ENCODE results near the gene NLGN4X. TPM values are rescaled to one million over a fixed set of nuclear protein-coding genes. Genes with fewer than 3 reads are reported as not detected.

Gene NLGN4X
- polyA plus RNA-seq, 2 donors, result 0.06 to 0.21 TPM

DNA sequence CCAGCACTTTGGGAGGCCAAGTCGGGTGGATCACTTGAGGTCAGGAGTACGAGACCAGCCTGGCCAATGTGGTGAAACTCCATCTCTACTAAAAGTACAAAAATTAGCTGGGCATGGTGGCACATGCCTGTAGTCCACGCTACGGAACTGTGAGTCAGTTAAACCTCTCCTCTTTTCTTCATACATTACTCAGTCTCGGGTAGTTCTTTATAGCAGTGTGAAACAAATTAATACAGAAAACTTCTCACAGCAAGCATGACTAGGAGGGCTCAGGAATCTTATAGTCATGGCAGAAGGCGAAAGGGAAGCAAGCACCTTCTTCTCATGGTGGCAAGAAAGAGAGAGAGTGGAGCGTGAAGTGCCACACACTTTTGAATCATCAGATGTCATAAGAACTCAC lies 358.9 kb downstream of the NLGN4X start:
- H3K4me1 ChIP-seq (ENCODE audit: control insufficient read depth in 2 of 2, insufficient read depth in 2 of 2, low read length in 1 of 2), result no peaks in the 10 kb centered on the region
- WGBS, 2 donors, result 75 to 82% methylated on average over 7 of the region's 7 CpGs
- H3K27me3 ChIP-seq (ENCODE audit: control insufficient read depth in 1 of 2, insufficient read depth in 2 of 2, low read length in 2 of 2), result no peaks in the 10 kb centered on the region
- no peaks in the 10 kb centered on the region for H3K9me3 ChIP-seq (ENCODE audit: control insufficient read depth in 2 of 2, insufficient read depth in 1 of 2, low read depth in 1 of 2, low read length in 1 of 2)
- no peak overlapping the region for H3K27ac ChIP-seq (ENCODE audit: low read depth in 2 of 2, low read length in 1 of 2)
- no peak overlapping the region for H3K4me3 ChIP-seq (ENCODE audit: low read depth in 1 of 2, low read length in 2 of 2)
- no peaks in the 10 kb centered on the region for H3K36me3 ChIP-seq (ENCODE audit: control insufficient read depth in 2 of 2, insufficient read depth in 2 of 2, low read length in 1 of 2)

DNA sequence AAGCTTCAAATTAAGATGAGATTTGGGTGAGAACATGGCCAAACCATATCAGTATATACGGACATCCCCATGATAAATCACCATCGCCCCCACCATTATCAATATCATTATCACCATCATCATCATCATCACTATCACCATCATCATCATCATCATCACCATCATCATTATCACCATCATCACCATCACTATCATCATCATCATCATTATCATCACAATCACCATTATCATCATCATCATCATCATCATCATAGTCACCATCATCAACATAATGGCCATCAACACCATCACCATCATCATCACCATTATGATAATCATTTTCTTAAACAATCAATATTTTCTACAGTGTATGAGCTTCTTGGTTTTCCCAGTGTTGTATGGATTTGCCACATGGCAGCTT lies 360.9 kb downstream of the NLGN4X start:
- Histone ChIP-seq H3K36me3 (ENCODE audit: control insufficient read depth in 2 of 2, insufficient read depth in 2 of 2, low read length in 1 of 2) (no peaks in the 10 kb centered on the region), H3K27ac (ENCODE audit: low read depth in 2 of 2, low read length in 1 of 2) (no peak overlapping the region), H3K4me3 (ENCODE audit: low read depth in 1 of 2, low read length in 2 of 2) (no peak overlapping the region), H3K9me3 (ENCODE audit: control insufficient read depth in 2 of 2, insufficient read depth in 1 of 2, low read depth in 1 of 2, low read length in 1 of 2) (no peaks in the 10 kb centered on the region), H3K27me3 (ENCODE audit: control insufficient read depth in 1 of 2, insufficient read depth in 2 of 2, low read length in 2 of 2) (no peaks in the 10 kb centered on the region), H3K4me1 (ENCODE audit: control insufficient read depth in 2 of 2, insufficient read depth in 2 of 2, low read length in 1 of 2) (no peaks in the 10 kb centered on the region)
- 88 to 97% methylated on average over 2 of the region's 2 CpGs for WGBS, 2 donors

DNA sequence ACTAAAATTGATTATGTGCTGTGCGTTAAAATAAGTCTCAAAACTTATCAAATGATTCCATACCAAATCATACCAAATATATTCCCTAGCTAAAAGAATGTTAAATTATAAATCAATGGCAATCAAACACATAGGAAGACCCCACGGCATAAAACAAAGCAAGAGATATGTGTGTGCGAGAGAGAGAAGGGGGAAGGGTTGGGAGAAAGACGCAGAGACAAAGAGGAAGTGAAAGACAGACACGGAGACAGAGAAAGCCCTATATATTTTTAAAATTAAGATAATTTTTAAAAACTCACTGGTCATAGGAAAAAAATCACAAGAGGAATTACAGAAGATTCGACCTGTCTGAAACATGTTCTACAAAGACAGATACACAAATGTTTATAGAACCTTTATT lies 371.4 kb downstream of the NLGN4X start:
- H3K27ac ChIP-seq (ENCODE audit: low read depth in 2 of 2, low read length in 1 of 2), result no peak overlapping the region
- no peaks in the 10 kb centered on the region for H3K36me3 ChIP-seq (ENCODE audit: control insufficient read depth in 2 of 2, insufficient read depth in 2 of 2, low read length in 1 of 2)
- no peaks in the 10 kb centered on the region for H3K9me3 ChIP-seq (ENCODE audit: control insufficient read depth in 2 of 2, insufficient read depth in 1 of 2, low read depth in 1 of 2, low read length in 1 of 2)
- H3K4me3 ChIP-seq (ENCODE audit: low read depth in 1 of 2, low read length in 2 of 2), result no peak overlapping the region
- no peaks in the 10 kb centered on the region for H3K4me1 ChIP-seq (ENCODE audit: control insufficient read depth in 2 of 2, insufficient read depth in 2 of 2, low read length in 1 of 2)
- 56 to 72% methylated on average over 6 of the region's 6 CpGs for WGBS, 2 donors
- no peaks in the 10 kb centered on the region for H3K27me3 ChIP-seq (ENCODE audit: control insufficient read depth in 1 of 2, insufficient read depth in 2 of 2, low read length in 2 of 2)

DNA sequence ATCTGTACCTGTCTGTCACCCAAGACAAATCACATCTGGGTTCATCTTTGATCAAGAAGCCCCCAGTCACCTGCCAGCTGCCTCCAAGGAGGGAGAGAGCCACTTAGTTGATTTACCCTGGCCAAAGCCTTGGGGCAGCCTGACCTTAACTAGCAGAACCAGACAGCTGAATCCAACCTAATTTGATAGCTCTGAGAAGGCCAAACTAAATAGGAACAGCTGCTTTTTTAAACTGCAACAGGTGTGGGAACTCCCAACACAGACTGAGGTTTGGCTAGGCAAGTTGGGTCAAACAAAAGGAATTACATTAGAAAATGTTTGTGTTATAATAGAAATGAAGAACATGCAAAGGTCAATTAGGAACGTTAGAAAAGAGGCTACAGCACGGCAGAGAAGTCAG lies 375.7 kb downstream of the NLGN4X start:
- no peaks in the 10 kb centered on the region for H3K27me3 ChIP-seq (ENCODE audit: control insufficient read depth in 1 of 2, insufficient read depth in 2 of 2, low read length in 2 of 2)
- H3K9me3 ChIP-seq (ENCODE audit: control insufficient read depth in 2 of 2, insufficient read depth in 1 of 2, low read depth in 1 of 2, low read length in 1 of 2), result no peaks in the 10 kb centered on the region
- H3K27ac ChIP-seq (ENCODE audit: low read depth in 2 of 2, low read length in 1 of 2), result no peak overlapping the region
- WGBS, 2 donors, result 50 to 57% methylated on average over 2 of the region's 2 CpGs
- no peaks in the 10 kb centered on the region for H3K4me1 ChIP-seq (ENCODE audit: control insufficient read depth in 2 of 2, insufficient read depth in 2 of 2, low read length in 1 of 2)
- no peak overlapping the region for H3K4me3 ChIP-seq (ENCODE audit: low read depth in 1 of 2, low read length in 2 of 2)
- no peaks in the 10 kb centered on the region for H3K36me3 ChIP-seq (ENCODE audit: control insufficient read depth in 2 of 2, insufficient read depth in 2 of 2, low read length in 1 of 2)

DNA sequence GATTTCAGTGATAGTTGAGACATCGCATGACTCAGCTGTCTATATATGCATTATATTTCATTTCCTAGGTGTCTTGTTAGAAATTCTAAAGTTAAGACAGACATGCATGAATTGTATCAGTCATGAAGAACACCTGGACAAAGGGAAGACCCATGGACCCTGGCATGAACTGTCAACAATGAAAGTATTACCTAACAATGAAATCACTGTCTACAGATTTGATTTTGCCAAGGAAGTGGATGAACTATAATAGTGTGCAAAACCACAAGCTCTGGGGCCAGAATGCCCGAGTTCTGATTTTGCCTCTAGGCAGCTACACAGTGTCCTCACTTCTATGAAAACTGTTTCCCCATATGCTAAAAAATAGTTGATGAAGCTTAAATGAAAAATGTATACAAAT lies 386.1 kb downstream of the NLGN4X start:
- H3K36me3 ChIP-seq (ENCODE audit: control insufficient read depth in 2 of 2, insufficient read depth in 2 of 2, low read length in 1 of 2), result no peaks in the 10 kb centered on the region
- no peaks in the 10 kb centered on the region for H3K4me1 ChIP-seq (ENCODE audit: control insufficient read depth in 2 of 2, insufficient read depth in 2 of 2, low read length in 1 of 2)
- WGBS, 2 donors, result 78 to 82% methylated on average over 2 of the region's 2 CpGs
- no peaks in the 10 kb centered on the region for H3K27me3 ChIP-seq (ENCODE audit: control insufficient read depth in 1 of 2, insufficient read depth in 2 of 2, low read length in 2 of 2)
- H3K27ac ChIP-seq (ENCODE audit: low read depth in 2 of 2, low read length in 1 of 2), result no peak overlapping the region
- H3K4me3 ChIP-seq (ENCODE audit: low read depth in 1 of 2, low read length in 2 of 2), result no peak overlapping the region
- no peaks in the 10 kb centered on the region for H3K9me3 ChIP-seq (ENCODE audit: control insufficient read depth in 2 of 2, insufficient read depth in 1 of 2, low read depth in 1 of 2, low read length in 1 of 2)
